K562 (cell line): Measurements from ENCODE around the gene SLC35F5. TPM values are rescaled to one million over a fixed set of nuclear protein-coding genes. Genes with fewer than 3 reads are reported as not detected.

Experiments
- microRNA-seq: library from miRNA; unstranded; fragments of <30 nt; microRNA quantifications from one replicate; pipeline ENCODE4, GENCODE V29; 2018; ENCODE audit warnings: borderline microRNAs expressed
- polyA plus RNA-seq, 8 experiments: library from polyadenylated mRNA; depleted of rRNA in 4 of 8; stranded (reverse) in 5 of 8; unstranded in 3 of 8; fragments of >200 nt; fragmentation: Nextera tagmentation in 2 of 8; fragmentation: Illumina TruSeq in 1 of 8; extraction: Ambion mirVana in 2 of 8; extraction: Trizol in 1 of 8; gene quantifications; 2 replicates each; pipeline versions ENCODE4 v1.2.1 to v1.2.3, GENCODE V29; 2011 to 2014; ENCODE audit warnings: inconsistent platforms in 1 of 8, missing spikeins in 1 of 8
- small RNA-seq: library from RNA; depleted of rRNA; stranded (forward); fragments of <200 nt; gene quantifications from one replicate; pipeline ENCODE3, GENCODE V24; 2014
- total RNA-seq, 7 experiments: library from RNA; depleted of rRNA in 6 of 7; stranded (reverse); fragments of >200 nt in 6 of 7; fragmentation: Illumina TruSeq in 2 of 7; extraction: Trizol in 2 of 7; gene quantifications; 2 replicates each; pipeline versions ENCODE4 v1.2.1 to v1.2.3, GENCODE V29; 2011 to 2021; ENCODE audit warnings: low replicate concordance in 1 of 7

SLC35F5 gene
- total and polyA plus RNA-seq, 9 of the 15 experiments (the other 6 are each of a cell fraction or from before 2014, with no cell fraction given): 4.9 to 50.7 (median 30.5) TPM

Small RNA genes lying within 50 kb of the gene (microRNA-seq; reads per million reads assigned to microRNA genes)
- 0.27 reads per million for gene MIR4782

Small RNA genes lying within 50 kb of the gene (small RNA-seq; reads per million reads assigned to genes)
- gene MIR4782: not detected
- gene RNU6-744P: not detected

Other genes starting within 250 kb of the SLC35F5 start
- gene RABL2A, start 129.4 kb downstream of the SLC35F5 start, total RNA-seq (2014; rRNA removed): 2.2 and 3.5 TPM in 2 replicates
- 2.1 and 3.2 TPM in 2 replicates for gene RABL2A, start 129.4 kb downstream of the SLC35F5 start, total RNA-seq (2014; rRNA removed; fragmentation: Illumina TruSeq; extraction: Trizol)
- gene RABL2A, start 129.4 kb downstream of the SLC35F5 start, total RNA-seq (2015; rRNA removed; fragmentation: Illumina TruSeq; extraction: Trizol): 3.4 and 4.8 TPM in 2 replicates
- 3.2 and 4.2 TPM in 2 replicates for gene RABL2A, start 129.4 kb downstream of the SLC35F5 start, total RNA-seq (2021)
- gene RABL2A, start 129.4 kb downstream of the SLC35F5 start, polyA plus RNA-seq (2011; rRNA removed): 5.3 and 5.8 TPM in 2 replicates
- gene RABL2A, start 129.4 kb downstream of the SLC35F5 start, polyA plus RNA-seq (2014; fragmentation: Illumina TruSeq; extraction: Trizol): 2.8 and 4.7 TPM in 2 replicates
- gene RABL2A, start 129.4 kb downstream of the SLC35F5 start, polyA plus RNA-seq (2014; fragmentation: Nextera tagmentation; extraction: Ambion mirVana): under 1 TPM; 0.27 to 0.34 TPM
- 3.0 and 5.1 TPM in 2 replicates for gene RABL2A, start 129.4 kb downstream of the SLC35F5 start, polyA plus RNA-seq (2014; rRNA removed)
- gene ACTR3, start 133.4 kb upstream of the SLC35F5 start, total RNA-seq (2014; rRNA removed): 142 and 192 TPM in 2 replicates
- 273 and 317 TPM in 2 replicates for gene ACTR3, start 133.4 kb upstream of the SLC35F5 start, total RNA-seq (2014; rRNA removed; fragmentation: Illumina TruSeq; extraction: Trizol)
- gene ACTR3, start 133.4 kb upstream of the SLC35F5 start, total RNA-seq (2015; rRNA removed; fragmentation: Illumina TruSeq; extraction: Trizol): 263 and 277 TPM in 2 replicates
- gene ACTR3, start 133.4 kb upstream of the SLC35F5 start, total RNA-seq (2021): 307 and 310 TPM in 2 replicates
- 246 and 354 TPM in 2 replicates for gene ACTR3, start 133.4 kb upstream of the SLC35F5 start, polyA plus RNA-seq (2011; rRNA removed)
- gene ACTR3, start 133.4 kb upstream of the SLC35F5 start, polyA plus RNA-seq (2014; fragmentation: Illumina TruSeq; extraction: Trizol): 236 and 249 TPM in 2 replicates
- 10 to 100 TPM; 49.0 to 65.1 TPM for gene ACTR3, start 133.4 kb upstream of the SLC35F5 start, polyA plus RNA-seq (2014; fragmentation: Nextera tagmentation; extraction: Ambion mirVana)
- 205 and 213 TPM in 2 replicates for gene ACTR3, start 133.4 kb upstream of the SLC35F5 start, polyA plus RNA-seq (2014; rRNA removed)